GM10248 (cell line): ENCODE results near the gene GRID2.

Experiments used
- CTCF ChIA-PET: fragments of 300-600 bp; sonication (Branson Sonifier 250); formaldehyde crosslinking; extraction: SDS; loops from one replicate; lab custom pipeline; 2021; ENCODE audit warnings: antibody characterized with exemption; lab: Yijun Ruan, JAX
- POLR2A ChIA-PET: fragments of 350-650 bp; sonication (Branson Sonifier 250); formaldehyde crosslinking; extraction: SDS; loops from one replicate; lab custom pipeline; 2020; ENCODE audit warnings: antibody characterized with exemption; lab: Yijun Ruan, JAX
- DNase-seq: peaks from one replicate; pipeline ENCODE4 v3.0.0; 2012; ENCODE audit errors: extremely low spot score
- TF ChIP-seq, protein P1 (sequence below): IDR thresholded peaks from 2 replicates; pipeline ENCODE4 v1.5.1; 2012; ENCODE audit warnings: mild to moderate bottlenecking, low read depth; ENCODE audit errors: extremely low read depth, missing control alignments, control extremely low read depth

The GRID2 gene

DNA sequence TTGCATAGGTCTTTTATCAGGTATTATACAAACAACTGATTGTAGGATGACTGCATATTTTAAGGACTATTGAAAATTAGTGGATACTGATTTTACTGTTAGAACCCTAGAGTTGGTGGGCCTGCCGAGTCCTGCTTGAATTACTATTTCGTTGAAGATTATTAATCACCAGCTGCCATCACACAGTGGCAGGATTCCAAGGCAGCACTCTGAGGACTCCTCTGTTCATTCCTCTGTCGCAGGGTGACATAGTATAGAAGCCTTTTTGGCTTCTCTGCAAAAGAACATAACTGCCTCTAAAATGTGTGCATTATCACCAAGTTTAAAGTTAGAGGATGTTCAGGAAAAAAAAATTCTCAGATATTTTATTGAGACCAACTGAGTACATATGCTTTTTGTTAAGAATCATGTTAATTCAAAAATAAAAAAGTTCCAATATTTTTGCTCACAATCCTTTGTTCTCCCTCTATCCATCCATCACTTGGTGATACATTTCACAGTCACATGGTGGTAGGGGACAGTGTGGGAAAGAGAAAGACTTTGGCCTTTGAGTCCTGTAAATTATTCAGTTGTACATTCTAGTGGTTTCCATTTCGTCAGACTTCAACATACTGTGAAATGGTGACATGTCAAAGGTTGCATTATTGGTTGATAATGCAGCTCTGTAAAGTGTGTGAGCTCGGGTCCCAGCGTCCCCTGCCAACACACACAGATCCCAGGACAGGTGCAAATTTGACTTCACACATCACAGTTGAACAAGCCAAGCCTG lies 332.5 kb downstream of the GRID2 start:
- ChIA-PET CTCF (no interaction called here), POLR2A (no interaction called here)
- no peak for DNase-seq
- TF ChIP-seq, protein P1, sequence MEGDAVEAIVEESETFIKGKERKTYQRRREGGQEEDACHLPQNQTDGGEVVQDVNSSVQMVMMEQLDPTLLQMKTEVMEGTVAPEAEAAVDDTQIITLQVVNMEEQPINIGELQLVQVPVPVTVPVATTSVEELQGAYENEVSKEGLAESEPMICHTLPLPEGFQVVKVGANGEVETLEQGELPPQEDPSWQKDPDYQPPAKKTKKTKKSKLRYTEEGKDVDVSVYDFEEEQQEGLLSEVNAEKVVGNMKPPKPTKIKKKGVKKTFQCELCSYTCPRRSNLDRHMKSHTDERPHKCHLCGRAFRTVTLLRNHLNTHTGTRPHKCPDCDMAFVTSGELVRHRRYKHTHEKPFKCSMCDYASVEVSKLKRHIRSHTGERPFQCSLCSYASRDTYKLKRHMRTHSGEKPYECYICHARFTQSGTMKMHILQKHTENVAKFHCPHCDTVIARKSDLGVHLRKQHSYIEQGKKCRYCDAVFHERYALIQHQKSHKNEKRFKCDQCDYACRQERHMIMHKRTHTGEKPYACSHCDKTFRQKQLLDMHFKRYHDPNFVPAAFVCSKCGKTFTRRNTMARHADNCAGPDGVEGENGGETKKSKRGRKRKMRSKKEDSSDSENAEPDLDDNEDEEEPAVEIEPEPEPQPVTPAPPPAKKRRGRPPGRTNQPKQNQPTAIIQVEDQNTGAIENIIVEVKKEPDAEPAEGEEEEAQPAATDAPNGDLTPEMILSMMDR = no peak

DNA sequence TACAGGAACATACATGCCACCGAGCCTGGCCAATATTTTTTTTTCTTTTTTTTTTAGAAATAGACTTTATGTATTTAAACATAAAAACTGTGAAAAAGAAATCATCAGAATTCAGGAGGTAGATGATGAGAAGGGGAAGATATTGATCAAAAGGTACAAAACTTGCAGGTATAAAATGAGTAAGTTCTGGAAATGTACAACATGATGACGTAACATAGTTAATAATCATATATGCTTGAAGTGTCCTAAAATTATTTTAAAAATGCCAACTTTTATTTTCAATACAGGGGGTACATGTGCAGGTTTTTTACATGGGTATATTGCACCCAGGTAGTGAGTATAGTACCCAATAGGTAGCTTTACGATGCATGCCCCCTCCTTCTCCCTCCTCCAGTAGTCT lies 337.6 kb downstream of the GRID2 start:
- ChIA-PET CTCF (interaction anchor here (1.3 to 1.5 kb wide), 2 partner anchors 22 to 56 kb away, joined by 3 read pairs; no protein-coding TSS in a partner anchor), POLR2A (no interaction called here)
- TF ChIP-seq, protein P1 = no peak

DNA sequence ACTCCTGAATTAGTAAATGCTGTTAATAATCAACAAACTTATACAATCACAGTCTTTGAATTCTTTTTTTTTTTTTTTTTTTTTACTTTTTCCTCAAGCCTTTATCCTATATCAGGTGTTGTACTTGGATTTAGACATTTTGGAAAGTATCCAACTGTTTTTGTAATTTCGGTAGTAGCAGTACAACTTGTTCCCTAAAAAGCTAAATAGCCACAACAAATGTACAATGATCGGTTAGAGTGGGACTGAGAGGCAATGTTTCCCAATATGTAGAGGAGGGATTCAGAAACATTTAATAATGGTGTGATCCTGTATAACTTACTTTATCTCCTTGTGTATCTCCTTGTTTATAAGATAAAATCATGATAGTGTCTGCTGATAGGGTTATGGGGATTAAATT lies 343.1 kb downstream of the GRID2 start:
- CTCF ChIA-PET = interaction anchor here (0.6 kb wide), 1 partner anchor 177 kb away, joined by 3 read pairs; no protein-coding TSS in a partner anchor
- POLR2A ChIA-PET = no interaction called here
- DNase-seq = no peak
- TF ChIP-seq, protein P1 = no peak

More for the DNA sequence above, 337.6 kb downstream of the GRID2 start:
- no peak for DNase-seq

DNA sequence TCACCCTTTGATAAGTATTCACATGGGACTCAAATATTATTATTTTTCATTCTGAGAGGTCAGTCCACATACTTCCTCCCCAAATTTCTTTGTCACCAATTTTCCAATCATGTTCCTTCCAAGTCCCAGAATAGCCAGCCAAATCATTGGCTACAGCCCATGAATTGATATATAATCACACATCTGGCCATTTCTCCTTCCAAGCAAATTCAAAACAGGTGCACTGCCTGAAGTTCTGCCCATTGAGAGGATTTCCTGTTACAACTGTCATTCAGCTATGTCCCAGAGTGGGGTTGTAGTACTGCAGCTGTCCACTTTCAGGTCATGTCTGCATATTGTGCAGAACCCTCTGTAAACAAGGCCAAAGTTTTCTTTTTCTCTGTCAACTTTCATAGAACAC lies 347.8 kb downstream of the GRID2 start:
- CTCF ChIA-PET = no interaction called here
- TF ChIP-seq, protein P1 = no peak
- POLR2A ChIA-PET = no interaction called here
- no peak for DNase-seq

DNA sequence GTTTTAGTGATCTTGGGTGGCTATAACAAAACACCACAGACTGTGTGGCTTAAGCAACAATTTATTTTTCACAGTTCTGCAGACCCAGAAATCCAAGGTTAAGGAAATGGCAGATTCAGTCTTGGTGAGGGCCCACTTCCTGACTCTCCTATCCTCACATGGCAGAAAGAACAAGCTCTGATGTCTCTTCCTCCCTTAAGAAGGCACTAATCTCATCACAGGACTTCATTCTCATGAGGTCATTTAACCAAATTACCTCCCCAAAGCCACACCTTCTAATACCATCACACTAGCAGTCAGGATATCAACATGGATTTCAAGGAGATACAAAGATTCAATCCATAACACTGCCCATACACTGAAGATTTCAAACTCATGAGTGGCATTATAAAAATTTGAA lies 350.3 kb downstream of the GRID2 start:
- DNase-seq = no peak
- ChIA-PET POLR2A (no interaction called here), CTCF (no interaction called here)

DNA sequence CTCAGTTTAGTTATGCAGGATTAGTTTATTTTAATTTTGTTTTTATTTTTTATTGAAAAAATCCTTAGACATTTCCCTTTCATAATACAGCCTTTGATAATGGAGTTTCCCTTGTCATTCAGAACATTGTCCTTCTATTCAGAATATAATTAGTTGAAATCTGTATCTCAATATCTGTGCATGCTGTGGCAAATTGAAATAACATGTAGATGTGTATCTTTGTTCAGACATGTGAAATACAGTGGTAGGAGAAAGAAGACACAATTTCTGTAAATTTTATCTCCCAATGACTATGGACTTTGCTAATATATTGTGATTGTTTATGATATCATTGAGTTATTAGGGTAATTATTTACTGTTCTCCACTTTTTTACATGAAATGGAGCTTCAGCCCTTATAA lies 353.9 kb downstream of the GRID2 start:
- TF ChIP-seq, protein P1 = no peak
- ChIA-PET CTCF (interaction anchor here (1.7 kb wide), 1 partner anchor 11 kb away, joined by 4 read pairs; no protein-coding TSS in a partner anchor), POLR2A (no interaction called here)
- DNase-seq = no peak

More for the DNA sequence above, 350.3 kb downstream of the GRID2 start:
- TF ChIP-seq, protein P1 = no peak
